GM19463 (cell line): ENCODE measurements around the gene MBLAC1.
A peak's percentile ranks its signal among the peaks of the same experiment; 100 is the strongest.
"Not testable (repeated sequence)": the region's sequence is repeated elsewhere in the genome, so short reads cannot be mapped to it uniquely, and the experiment has no call there.

ENCODE experiments used
- ATAC-seq: cut with Tn5 transposase; IDR thresholded peaks from one replicate; pipeline ENCODE4 v1.9.1; 2021; ENCODE audit warnings: mild to moderate bottlenecking, moderate library complexity; ENCODE audit not compliant: unreplicated experiment

The MBLAC1 gene

DNA sequence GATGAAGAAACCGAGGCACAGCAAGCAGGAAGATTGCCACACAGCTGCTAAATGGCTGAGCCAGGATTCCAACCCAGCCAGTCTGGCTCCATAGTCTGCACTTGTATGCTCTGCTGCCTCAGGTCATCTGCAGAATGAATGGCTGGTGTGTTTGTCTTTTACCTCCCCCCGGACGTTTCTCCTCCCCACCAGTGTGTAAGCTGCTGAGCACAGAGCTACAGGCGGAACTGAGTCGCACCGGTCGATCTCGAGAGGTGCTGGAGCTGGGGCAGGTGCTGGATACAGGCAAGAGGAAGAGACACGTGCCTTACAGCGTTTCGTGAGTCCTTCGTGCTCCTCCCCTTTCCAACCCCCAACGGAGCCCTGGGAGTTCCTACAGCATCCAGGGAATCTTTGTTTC is 4.7 kb upstream of the MBLAC1 start:
- no peak for ATAC-seq

DNA sequence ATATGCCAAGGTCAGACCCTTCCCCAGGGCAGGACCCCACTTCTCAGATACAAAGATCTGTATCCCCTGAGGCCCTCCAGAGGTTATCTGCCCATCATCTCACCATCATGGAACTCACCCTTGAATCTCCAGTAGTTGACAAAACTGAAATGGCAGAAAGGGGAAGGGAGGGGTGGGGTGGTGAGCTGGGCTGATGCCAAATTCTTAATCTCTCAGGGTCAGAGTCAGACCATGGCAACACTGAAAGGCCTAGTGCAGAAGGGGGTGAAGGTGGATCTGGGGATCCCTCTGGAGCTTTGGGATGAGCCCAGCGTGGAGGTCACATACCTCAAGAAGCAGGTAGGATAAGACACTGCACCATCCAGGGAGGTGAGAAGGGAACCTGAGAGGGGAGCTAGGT is 4.2 kb upstream of the MBLAC1 start:
- no peak for ATAC-seq

DNA sequence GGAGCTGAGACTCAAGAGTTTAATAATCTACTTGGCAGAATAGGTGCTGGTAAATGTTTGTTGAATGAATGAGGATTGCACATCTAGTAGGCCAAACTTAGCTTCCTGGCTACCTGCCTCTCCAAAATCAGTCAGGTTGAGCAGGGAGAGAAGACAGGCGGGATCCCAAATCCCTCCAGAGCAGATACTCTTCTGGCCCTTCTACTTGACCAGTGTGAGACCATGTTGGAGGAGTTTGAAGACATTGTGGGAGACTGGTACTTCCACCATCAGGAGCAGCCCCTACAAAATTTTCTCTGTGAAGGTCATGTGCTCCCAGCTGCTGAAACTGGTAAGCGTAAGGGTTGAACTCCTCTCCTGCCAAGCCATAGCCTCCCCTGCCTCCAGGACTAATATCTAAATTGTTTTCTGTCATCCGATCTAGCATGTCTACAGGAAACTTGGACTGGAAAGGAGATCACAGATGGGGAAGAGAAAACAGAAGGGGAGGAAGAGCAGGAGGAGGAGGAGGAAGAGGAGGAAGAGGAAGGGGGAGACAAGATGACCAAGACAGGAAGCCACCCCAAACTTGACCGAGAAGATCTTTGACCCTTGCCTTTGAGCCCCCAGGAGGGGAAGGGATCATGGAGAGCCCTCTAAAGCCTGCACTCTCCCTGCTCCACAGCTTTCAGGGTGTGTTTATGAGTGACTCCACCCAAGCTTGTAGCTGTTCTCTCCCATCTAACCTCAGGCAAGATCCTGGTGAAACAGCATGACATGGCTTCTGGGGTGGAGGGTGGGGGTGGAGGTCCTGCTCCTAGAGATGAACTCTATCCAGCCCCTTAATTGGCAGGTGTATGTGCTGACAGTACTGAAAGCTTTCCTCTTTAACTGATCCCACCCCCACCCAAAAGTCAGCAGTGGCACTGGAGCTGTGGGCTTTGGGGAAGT is 2.2 kb upstream of the MBLAC1 start:
- no peak for ATAC-seq

DNA sequence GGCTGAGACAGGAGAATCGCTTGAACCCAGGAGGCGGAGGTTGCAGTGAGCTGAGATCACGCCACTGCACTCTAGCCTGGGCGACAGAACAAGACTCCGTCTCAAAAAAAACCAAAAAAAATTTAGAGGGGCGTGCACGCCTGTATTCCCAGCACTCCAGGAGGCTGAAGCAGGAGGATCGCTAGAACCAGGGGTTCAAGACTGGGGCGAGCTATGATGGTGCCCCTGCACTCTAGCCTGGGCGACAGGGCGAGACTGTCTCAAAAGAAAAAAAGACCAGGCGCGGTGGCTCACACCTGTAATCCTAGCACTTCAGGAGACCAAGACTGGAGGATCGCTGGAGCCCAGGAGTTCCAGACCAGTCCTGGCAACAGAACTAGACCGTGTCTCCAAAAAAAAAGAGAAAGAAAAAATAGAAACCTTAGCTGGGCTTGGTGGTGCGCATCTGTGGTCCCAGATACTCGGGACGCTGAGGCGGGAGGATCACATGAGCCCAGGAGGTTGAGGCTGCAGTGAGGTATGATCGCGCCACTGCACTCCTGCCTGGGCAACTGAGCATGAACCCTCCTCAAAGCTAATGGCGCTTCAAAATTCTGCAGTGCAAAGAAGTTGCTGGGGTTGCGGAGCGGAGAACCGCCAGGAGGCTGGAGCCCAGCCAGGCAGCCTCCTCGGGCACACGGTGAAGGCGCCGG is 382 bp upstream of the MBLAC1 start:
- peak; percentile 23 for ATAC-seq

DNA sequence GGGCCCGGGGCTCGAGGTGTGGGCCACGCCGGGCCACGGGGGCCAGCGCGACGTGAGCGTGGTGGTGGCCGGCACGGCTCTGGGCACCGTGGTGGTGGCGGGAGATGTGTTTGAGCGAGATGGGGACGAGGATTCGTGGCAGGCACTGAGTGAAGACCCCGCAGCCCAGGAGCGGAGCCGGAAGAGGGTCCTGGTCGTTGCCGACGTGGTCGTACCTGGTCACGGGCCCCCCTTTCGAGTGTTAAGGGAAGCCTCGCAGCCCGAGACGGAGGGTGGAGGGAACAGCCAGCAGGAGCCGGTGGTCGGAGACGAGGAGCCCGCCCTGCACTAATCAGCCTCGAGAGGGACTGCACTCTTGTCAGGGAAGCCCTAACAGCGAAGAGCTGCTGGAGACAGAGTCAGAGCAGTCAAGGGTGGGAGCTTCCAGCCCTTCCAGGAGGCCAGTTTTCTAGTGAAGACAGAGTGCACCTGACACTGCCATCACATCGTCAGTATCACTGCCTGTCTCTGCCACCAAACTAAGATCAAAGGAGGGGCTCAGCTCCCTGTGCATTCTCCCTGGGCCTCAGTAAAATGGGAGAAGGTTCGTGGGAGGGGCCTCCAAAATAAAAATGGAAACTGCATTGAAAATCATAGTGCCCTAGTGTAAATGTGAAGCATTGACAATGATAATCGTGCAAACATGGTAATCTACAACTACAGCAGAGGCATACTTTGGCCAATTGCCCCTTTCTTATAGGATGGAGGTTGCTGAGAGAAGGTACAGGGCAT is 1.3 kb downstream of the MBLAC1 start:
- ATAC-seq = no peak

DNA sequence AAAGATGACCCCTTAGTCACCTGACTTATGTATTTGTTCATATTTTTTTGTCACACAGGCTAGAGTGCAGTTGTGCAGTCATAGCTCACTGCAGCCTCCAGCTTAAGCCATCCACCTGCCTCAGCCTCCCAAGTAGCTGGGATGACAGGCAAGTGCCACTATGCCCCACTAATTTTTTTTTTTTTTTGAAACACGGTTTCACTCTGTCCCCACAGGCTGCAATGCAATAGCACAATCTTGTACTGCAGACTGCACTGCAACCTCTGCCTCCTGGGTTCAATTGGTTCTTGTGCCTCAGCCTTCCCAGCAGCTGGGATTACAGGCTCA is 1.8 kb downstream of the MBLAC1 start:
- ATAC-seq = no peak

DNA sequence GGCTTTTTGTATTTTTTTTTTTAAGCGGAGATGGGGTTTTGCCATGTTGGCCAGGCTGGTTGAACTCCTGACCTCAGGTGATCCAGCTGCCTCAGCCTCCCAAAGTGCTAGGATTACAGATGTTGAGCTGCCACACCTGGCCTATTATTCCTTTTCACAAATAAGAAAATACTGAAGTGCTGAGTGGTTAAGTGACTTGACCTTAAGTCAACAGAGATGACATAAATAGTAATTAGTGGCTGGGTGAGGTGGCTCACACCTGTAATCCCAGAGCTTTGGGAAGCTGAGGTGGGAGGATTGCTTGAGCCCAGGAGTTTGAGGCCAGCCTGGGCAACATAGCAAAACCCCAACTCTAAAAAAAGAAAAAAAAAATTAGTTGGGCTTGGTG is 3.4 kb downstream of the MBLAC1 start:
- ATAC-seq = not testable (repeated sequence)

DNA sequence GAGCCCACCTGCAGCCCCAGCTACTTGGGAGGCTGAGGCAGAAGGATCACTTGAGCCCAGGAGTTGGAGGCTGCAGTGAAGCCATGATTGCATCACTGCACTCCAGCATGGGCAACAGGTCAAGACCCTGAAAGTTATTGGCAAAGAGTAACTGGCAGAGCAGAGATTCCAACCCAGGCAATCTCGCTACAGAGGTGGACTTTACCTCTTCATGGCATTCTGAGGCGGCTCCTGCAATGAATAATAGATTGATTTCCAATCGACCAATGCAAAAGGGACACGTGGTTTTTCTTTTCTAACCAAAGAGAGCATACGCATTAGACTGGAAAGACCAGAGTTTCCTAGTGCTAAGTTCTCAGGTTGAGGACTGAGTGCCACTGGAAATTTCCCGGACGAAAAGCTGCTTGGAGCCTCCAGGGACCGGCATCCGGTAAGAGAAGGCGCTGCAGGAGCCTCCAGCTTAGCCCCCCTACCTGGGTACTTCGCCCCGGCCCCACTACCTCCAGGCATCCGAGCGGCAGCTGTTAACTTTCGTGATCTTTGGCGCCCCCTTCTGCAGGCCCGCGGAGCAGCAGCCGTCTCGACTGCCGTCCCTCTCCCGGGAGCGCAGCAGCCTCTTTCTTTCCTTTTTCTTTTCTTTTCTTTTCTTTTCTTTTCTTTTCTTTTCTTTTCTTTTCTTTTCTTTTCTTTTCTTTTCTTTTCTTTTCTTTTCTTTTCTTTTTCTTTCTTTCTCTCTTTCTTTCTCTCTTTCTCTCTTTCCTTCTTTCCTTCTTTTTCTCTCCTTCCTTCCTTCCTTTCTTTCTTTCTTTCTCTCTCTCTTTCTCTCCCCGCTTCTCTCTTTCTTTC is 4.1 kb downstream of the MBLAC1 start:
- no peak for ATAC-seq

DNA sequence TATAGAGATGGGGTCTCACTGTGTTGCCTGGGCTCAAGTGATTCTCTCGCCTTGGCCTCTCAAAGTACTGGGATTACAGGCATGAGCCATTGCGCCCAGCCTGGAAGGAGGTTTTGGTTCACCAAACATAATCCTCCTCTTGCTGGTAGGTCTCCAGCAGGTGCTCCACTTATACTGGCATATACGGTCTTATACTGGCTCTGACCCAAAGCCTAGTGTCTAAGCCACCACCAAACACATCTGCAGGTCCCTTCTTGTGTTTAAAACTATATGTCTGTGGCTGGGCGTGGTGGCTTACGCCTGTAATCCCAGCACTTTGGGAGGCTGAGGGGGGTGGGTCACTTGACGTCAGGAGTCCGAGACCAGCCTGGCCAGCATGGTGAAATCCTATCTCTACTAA is 5.4 kb downstream of the MBLAC1 start:
- no peak for ATAC-seq

DNA sequence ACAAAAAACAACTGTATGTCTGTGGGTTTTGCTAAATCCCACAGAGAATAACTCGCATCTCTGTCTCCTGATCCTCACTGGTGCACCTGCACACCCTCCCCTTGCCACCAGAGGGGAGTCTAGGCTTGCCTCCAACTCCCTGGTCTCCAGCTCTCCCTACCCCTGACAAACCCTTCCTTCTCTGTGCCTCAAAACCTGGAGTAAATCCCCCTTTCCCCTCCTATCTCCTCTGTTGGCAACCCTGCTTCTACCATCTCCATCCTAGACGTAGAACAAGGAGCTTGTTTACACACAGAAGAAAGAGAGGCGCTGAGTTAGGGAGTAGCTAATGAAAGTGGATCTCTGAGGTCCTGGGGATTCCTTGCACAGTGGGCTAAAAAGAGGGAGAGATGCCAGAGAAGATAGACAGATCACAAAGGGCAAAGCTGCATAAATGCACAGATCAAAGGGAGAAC is 6.0 kb downstream of the MBLAC1 start:
- peak; percentile 54 for ATAC-seq

DNA sequence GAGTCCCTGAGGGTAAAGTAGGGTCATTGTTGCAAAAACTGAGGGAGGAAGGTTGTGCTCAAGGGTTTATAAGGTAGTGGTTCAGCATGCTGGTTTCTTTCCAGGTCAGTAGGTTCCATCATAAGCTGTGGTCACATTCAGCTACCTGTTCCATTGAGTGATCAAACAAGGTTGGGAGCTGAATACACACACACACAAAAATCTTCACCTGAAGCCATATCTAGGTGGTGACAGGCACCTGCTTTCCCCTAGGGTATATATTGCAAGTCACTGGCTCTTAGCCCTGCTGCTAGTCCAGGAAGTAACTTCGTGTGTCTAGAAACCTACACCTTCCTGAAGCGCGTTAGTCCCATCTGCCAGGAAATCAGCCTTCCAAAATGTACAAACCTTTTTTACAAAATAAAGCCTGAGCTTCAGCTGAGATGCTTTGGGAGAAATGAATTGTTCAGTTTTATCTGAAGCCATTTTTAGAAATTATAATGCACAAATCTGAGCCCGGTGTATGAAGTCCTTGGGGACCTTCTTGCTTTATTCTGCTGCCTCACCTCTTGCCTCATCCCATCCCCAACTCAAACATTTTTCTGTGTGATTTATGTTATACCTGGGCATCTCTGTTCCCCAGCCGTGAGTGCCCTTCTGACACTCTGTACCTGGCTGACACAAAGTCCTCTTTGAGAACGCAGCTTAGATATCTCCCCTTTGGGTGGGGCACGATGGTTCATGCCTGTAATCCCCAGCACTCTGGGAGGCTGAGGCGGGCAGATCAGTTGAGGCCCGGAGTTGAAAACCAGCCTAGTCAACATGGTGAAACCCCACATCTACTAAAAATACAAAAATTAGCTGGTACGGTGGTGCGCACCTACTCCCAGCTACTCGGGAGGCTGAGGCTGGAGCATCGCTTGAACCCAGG is 11.3 kb downstream of the MBLAC1 start:
- ATAC-seq = no peak

DNA sequence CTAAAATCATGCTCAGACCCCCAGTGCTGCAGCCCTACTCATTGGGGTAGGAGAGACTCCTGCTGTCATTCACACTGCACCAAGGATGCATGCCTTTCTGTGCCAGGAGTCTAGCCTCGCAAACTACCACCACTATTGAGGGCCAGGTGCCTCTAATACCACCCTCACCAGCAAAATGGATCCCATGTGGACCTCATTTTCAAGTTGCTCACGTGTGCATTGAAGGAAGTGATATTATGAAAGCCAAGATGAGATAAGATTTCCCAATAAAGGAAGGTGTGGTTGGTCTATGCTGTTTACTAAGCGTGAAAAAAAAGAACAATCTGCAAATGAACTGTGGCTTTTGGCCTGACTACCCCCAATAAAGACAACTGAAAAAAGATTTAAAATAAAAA is 14.8 kb downstream of the MBLAC1 start:
- ATAC-seq = no peak

DNA sequence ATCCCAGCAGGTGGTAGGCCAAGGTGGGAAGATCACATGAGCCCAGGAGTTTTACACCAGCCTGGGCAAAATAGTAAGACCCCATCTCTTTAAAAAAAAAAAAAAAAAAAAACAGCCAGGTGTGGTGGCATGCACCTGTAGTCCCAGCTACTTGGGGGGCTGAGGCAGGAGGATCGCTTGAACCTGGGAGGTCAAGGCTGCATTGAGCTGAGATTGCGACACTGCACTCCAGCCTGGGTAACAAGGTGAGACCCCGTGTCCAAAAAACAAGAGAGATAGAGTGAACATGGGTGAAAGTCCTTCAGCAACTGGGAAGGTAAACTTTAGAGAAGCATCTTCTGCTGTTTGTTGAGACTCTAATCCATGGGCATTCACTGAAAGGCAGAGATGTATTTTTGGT is 15.7 kb downstream of the MBLAC1 start:
- ATAC-seq = no peak

DNA sequence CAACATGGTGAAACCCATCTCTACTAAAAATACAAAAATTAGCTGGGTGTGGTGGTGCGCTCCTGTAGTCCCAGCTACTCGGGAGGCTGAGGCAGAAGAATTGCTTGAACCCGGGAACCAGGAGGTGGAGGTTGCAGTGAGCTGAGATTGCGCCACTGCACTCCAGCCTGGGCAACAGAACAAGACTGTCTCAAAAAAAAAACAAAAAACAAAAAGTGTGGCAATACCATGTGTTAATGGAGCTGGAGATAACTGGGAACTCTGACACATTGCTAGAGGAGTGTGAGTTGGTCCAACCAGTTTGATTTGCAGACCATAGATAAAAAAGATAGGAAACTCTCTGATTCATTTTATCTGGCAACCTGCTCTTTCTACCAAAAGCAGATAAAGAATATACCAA is 19.6 kb downstream of the MBLAC1 start:
- ATAC-seq = not testable (repeated sequence)

DNA sequence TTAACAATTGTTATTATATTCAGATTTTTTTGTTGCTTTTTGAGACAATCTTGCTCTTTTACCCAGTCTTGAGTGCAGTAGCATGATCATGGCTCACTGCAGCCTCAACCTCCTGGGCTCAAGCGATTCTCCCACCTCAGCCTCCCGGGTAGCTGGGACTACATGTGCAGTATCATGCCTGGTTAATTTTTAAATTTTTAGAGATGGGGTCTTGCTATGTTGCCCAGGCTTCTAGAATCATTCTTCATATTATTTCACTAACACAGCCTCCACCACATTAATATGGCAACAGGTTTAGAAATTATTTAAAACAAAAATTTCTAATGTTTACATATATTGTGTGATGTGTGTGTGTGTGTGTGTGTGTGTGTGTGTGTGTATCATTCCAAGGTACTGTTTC is 20.5 kb downstream of the MBLAC1 start:
- ATAC-seq = no peak

DNA sequence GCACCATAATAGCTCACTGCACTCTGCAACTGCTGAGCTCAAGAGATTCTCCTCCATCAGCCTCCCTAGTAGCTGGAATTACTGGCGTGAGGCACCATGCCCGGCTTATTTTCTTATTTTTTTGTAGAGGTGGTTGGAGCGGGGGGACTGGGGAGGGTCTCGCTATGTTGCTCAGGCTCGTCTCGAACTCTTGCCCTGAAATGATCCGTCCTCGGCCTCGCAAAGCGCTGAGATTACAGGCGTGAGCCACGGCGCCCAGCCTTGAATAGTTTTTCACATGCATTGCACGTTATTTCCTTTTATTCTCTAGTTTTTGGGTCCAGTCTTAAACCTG is 21.4 kb downstream of the MBLAC1 start:
- ATAC-seq = no peak

DNA sequence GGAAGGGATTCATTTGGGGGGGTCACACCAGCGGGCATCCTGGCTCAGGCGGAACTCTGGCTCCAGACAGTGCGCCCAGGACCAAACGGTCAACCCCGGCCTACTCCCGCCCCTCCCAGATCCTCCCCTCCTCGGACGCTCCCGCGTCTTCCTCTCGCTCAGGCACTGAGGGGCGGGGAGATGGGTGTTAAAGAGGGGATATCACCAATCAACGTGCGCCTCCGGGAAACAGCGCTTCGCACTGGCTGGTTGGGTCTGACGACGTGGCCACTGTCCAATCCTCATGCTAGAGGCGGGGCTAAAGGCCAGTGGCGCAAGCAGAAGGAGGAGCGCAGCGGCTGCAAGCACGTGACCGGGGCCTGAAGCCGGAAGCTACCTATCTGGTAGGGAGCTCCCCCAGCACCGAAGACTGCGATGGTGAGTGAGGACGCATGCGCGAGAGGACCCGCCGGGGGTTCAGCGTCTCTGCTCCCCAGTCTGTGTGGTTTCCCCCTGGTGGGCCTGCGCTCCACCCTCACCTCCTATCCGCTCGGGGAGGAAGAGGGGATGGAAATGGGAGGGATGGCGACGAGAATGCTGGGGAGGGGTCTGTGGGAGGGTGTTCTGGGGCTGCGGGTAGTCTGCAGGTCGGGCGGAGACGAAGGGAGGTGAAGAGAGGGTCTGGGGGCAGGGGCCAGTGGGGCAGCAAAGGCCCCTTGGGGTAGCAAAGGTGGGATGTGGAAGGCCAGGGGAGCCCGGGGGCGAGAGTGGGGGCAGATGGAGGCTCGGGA is 22.0 kb downstream of the MBLAC1 start, which contains the start of gene LAMTOR4:
Gene LAMTOR4, plus strand, starts transcription at position 360 of the 770 bp plus-strand sequence. Its CDS starts 55 bp downstream, at position 415.
- peak; percentile 98 for ATAC-seq

DNA sequence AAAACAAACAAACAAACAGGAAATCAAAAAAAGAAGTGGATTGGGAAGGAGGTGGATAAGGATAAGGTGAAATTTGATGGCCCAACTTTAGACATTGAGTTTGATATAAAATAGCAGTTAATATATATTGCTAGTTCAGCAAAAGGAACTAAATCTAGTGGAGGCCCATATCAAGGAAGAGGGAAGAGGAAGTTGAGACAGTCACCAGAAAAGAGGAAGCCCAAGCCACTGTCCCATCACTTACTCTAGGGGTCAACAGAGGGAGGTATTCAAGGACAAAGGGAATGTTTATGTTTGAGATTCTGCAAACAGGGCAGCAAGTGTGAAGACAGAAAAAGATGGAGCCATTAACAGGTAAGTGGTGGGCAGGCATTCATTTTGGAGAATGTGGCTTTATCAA is 25.6 kb downstream of the MBLAC1 start:
- ATAC-seq = no peak
